HEK293 (cell line): ENCODE data around the gene ADGRF4.
A peak's percentile ranks its signal among the peaks of the same experiment; 100 is the strongest.

Experiments used
- BCL11A ChIP-seq: fragments of 450-650 bp; formaldehyde crosslinking; IDR thresholded peaks from 2 replicates; pipeline ENCODE4 v1.5.1; 2016; ENCODE audit warnings: low read depth, missing biosample characterization, missing genetic modification characterization
- BCL11B ChIP-seq: fragments of 450-650 bp; formaldehyde crosslinking; IDR thresholded peaks from 2 replicates; pipeline ENCODE4 v1.5.1; 2016; ENCODE audit warnings: low read depth, missing biosample characterization, missing genetic modification characterization
- KLF16 ChIP-seq: fragments of 450-650 bp; formaldehyde crosslinking; IDR thresholded peaks from 2 replicates; pipeline ENCODE4 v1.5.1; 2017; ENCODE audit warnings: missing biosample characterization, missing genetic modification characterization
- PRDM1 ChIP-seq: fragments of 450-650 bp; formaldehyde crosslinking; IDR thresholded peaks from 2 replicates; pipeline ENCODE4; 2016; ENCODE audit warnings: missing biosample characterization, missing genetic modification characterization
- SP3 ChIP-seq: fragments of 450-650 bp; formaldehyde crosslinking; IDR thresholded peaks from 2 replicates; pipeline ENCODE4 v1.5.1; 2016; ENCODE audit warnings: missing biosample characterization, missing genetic modification characterization
- SP7 ChIP-seq: fragments of 450-650 bp; formaldehyde crosslinking; IDR thresholded peaks from 2 replicates; pipeline ENCODE4 v1.5.1; 2016; ENCODE audit warnings: missing biosample characterization, missing genetic modification characterization
- TRIM28 ChIP-seq: IDR thresholded peaks from 2 replicates; pipeline ENCODE4 v1.6.1; 2011; ENCODE audit warnings: low read length, control low read depth, borderline replicate concordance
- ZBTB48 ChIP-seq: fragments of 450-650 bp; formaldehyde crosslinking; IDR thresholded peaks from 2 replicates; pipeline ENCODE4 v1.5.1; 2016; ENCODE audit warnings: missing biosample characterization, missing genetic modification characterization
- ZBTB7A ChIP-seq: fragments of 450-650 bp; formaldehyde crosslinking; IDR thresholded peaks from 2 replicates; pipeline ENCODE4 v1.5.1; 2016; ENCODE audit warnings: low read depth, missing biosample characterization, missing genetic modification characterization
- ZBTB8A ChIP-seq: fragments of 450-650 bp; formaldehyde crosslinking; IDR thresholded peaks from 2 replicates; pipeline ENCODE4 v1.5.1; 2016; ENCODE audit warnings: missing biosample characterization, missing genetic modification characterization
- ZNF10 ChIP-seq: fragments of 450-650 bp; formaldehyde crosslinking; IDR thresholded peaks from 2 replicates; pipeline ENCODE4 v1.5.1; 2017; ENCODE audit warnings: missing biosample characterization, missing genetic modification characterization
- ZNF132 ChIP-seq: fragments of 450-650 bp; formaldehyde crosslinking; IDR thresholded peaks from 2 replicates; pipeline ENCODE4 v1.5.1; 2017; ENCODE audit warnings: missing biosample characterization, missing genetic modification characterization, borderline replicate concordance
- ZNF133 ChIP-seq: fragments of 450-650 bp; formaldehyde crosslinking; IDR thresholded peaks from 2 replicates; pipeline ENCODE4 v1.5.1; 2016; ENCODE audit warnings: missing biosample characterization, missing genetic modification characterization
- ZNF146 ChIP-seq: fragments of 450-650 bp; formaldehyde crosslinking; IDR thresholded peaks from 2 replicates; pipeline ENCODE4 v1.5.1; 2016; ENCODE audit warnings: missing biosample characterization, missing genetic modification characterization
- ZNF175 ChIP-seq: fragments of 450-650 bp; formaldehyde crosslinking; IDR thresholded peaks from 2 replicates; pipeline ENCODE4 v1.5.1; 2016; ENCODE audit warnings: missing biosample characterization, missing genetic modification characterization
- ZNF530 ChIP-seq: fragments of 450-650 bp; formaldehyde crosslinking; IDR thresholded peaks from 2 replicates; pipeline ENCODE4 v1.5.1; 2016; ENCODE audit warnings: low read depth, missing biosample characterization, missing genetic modification characterization
- ZNF548 ChIP-seq: fragments of 450-650 bp; formaldehyde crosslinking; IDR thresholded peaks from 2 replicates; pipeline ENCODE4 v1.5.1; 2016; ENCODE audit warnings: missing biosample characterization, missing genetic modification characterization
- ZNF571 ChIP-seq: fragments of 450-650 bp; formaldehyde crosslinking; IDR thresholded peaks from 2 replicates; pipeline ENCODE4 v1.5.0; 2017; ENCODE audit warnings: missing biosample characterization, missing genetic modification characterization
- ZNF747 ChIP-seq: fragments of 450-650 bp; formaldehyde crosslinking; IDR thresholded peaks from 2 replicates; pipeline ENCODE4 v1.5.1; 2016; ENCODE audit warnings: missing biosample characterization, missing genetic modification characterization
- ZNF776 ChIP-seq: fragments of 450-650 bp; formaldehyde crosslinking; IDR thresholded peaks from 2 replicates; pipeline ENCODE4 v1.5.0; 2017; ENCODE audit warnings: missing biosample characterization, missing genetic modification characterization, borderline replicate concordance
- ZNF791 ChIP-seq: fragments of 450-650 bp; formaldehyde crosslinking; IDR thresholded peaks from 2 replicates; pipeline ENCODE4 v1.5.1; 2016; ENCODE audit warnings: missing biosample characterization, missing genetic modification characterization
- ZNF843 ChIP-seq: fragments of 450-650 bp; formaldehyde crosslinking; IDR thresholded peaks from 2 replicates; pipeline ENCODE4 v1.5.1; 2016; ENCODE audit warnings: missing biosample characterization, missing genetic modification characterization
- TF ChIP-seq, protein P1 (sequence below): fragments of 450-650 bp; IDR thresholded peaks from 2 replicates; pipeline ENCODE4 v1.5.1; 2018; ENCODE audit warnings: missing biosample characterization, mild to moderate bottlenecking, missing genetic modification characterization
- TF ChIP-seq, protein P2 (sequence below): fragments of 450-650 bp; formaldehyde crosslinking; IDR thresholded peaks from 2 replicates; pipeline ENCODE4 v1.5.1; 2016; ENCODE audit warnings: missing biosample characterization, missing genetic modification characterization, low read depth
- TF ChIP-seq, protein P3 (sequence below): fragments of 450-650 bp; formaldehyde crosslinking; IDR thresholded peaks from 2 replicates; pipeline ENCODE4 v1.5.1; 2016; ENCODE audit warnings: missing biosample characterization, missing genetic modification characterization
- TF ChIP-seq, protein P4 (sequence below): fragments of 450-650 bp; formaldehyde crosslinking; conservative IDR thresholded peaks from 2 replicates; pipeline ENCODE4 v1.5.1; 2016; ENCODE audit warnings: low read depth, missing biosample characterization, missing genetic modification characterization
- TF ChIP-seq, protein P5 (sequence below): sonication (generic); formaldehyde crosslinking; IDR thresholded peaks from 2 replicates; pipeline ENCODE4 v1.8.1; 2022; ENCODE audit warnings: mild to moderate bottlenecking, moderate library complexity, missing genetic modification reagents
- TF ChIP-seq, protein P6 (sequence below): fragments of 450-650 bp; formaldehyde crosslinking; IDR thresholded peaks from 2 replicates; pipeline ENCODE4 v1.5.1; 2016; ENCODE audit warnings: missing biosample characterization, missing genetic modification characterization

ADGRF4 gene

DNA sequence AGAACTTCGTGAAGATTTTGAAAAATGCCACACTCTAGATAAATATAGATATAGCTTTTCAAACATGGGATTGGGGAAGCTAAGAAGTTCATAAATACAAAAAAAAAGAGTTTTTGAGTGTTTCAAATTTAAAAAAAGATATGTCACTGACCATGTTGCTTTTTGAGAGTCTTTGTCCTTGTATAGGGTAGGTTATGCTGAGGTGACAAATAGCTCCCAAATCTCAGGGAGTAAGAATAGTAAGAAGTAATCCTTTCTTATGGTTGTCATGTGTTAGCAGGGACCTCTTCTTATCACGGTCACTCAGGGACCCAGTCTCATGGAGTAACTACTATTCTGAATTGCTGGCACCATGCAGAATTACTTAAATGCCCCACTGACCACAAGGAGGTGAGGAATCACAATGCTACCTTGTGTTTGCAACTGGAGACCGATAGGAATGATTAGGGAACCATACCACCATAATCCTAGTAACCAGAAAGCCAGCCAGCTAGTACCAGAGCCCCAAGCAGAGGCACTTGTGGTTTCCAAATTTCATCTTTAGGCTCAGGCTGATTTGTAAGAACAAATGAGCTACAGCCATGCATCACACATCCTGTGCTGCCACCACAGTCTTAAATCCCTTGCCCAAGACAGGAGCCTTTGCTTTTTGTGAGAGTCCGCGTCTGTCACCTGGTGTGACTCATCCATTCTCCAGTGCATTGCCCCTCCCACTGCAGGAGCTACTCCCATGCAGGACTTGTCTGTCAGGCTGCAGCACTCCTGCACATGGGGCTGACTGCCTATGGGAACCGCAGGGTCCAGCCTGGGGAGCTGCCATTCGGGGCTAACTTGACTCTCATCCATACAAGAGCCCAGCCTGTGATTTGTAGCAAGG, 42.4 kb upstream of the ADGRF4 start (continued):
- TF ChIP-seq, protein P1, sequence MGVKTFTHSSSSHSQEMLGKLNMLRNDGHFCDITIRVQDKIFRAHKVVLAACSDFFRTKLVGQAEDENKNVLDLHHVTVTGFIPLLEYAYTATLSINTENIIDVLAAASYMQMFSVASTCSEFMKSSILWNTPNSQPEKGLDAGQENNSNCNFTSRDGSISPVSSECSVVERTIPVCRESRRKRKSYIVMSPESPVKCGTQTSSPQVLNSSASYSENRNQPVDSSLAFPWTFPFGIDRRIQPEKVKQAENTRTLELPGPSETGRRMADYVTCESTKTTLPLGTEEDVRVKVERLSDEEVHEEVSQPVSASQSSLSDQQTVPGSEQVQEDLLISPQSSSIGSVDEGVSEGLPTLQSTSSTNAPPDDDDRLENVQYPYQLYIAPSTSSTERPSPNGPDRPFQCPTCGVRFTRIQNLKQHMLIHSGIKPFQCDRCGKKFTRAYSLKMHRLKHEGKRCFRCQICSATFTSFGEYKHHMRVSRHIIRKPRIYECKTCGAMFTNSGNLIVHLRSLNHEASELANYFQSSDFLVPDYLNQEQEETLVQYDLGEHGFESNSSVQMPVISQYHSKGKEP (tag by site-specific recombination) = peak; percentile 97
- TF ChIP-seq ZNF132 (tag by site-specific recombination) = no peak
- no peak for TF ChIP-seq ZNF133 (tag by site-specific recombination)
- peak; percentile 59; the same call in 1 of the 2 replicates for TF ChIP-seq ZBTB48 (tag by site-specific recombination)
- no peak for TF ChIP-seq ZNF776 (tag by site-specific recombination)
- TF ChIP-seq ZNF175 = no peak
- no peak for TF ChIP-seq ZBTB8A
- TF ChIP-seq ZNF747 = no peak
- no peak for TF ChIP-seq ZNF548 (tag by site-specific recombination)
- no peak for TF ChIP-seq ZBTB7A (tag by site-specific recombination)
- TF ChIP-seq BCL11B (tag by site-specific recombination) = no peak
- TF ChIP-seq SP3 (tag by site-specific recombination) = 0 out of 2 replicates have a peak, but pooled peaks have one; percentile 25
- TF ChIP-seq, protein P2, sequence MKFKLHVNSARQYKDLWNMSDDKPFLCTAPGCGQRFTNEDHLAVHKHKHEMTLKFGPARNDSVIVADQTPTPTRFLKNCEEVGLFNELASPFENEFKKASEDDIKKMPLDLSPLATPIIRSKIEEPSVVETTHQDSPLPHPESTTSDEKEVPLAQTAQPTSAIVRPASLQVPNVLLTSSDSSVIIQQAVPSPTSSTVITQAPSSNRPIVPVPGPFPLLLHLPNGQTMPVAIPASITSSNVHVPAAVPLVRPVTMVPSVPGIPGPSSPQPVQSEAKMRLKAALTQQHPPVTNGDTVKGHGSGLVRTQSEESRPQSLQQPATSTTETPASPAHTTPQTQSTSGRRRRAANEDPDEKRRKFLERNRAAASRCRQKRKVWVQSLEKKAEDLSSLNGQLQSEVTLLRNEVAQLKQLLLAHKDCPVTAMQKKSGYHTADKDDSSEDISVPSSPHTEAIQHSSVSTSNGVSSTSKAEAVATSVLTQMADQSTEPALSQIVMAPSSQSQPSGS (tag by site-specific recombination) = no peak
- TF ChIP-seq, protein P3, sequence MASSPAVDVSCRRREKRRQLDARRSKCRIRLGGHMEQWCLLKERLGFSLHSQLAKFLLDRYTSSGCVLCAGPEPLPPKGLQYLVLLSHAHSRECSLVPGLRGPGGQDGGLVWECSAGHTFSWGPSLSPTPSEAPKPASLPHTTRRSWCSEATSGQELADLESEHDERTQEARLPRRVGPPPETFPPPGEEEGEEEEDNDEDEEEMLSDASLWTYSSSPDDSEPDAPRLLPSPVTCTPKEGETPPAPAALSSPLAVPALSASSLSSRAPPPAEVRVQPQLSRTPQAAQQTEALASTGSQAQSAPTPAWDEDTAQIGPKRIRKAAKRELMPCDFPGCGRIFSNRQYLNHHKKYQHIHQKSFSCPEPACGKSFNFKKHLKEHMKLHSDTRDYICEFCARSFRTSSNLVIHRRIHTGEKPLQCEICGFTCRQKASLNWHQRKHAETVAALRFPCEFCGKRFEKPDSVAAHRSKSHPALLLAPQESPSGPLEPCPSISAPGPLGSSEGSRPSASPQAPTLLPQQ (tag by site-specific recombination) = 0 out of 2 replicates have a peak, but pooled peaks have one; percentile 17
- TF ChIP-seq BCL11A (tag by site-specific recombination) = no peak
- TF ChIP-seq PRDM1 (tag by site-specific recombination) = 0 out of 2 replicates have a peak, but pooled peaks have one; percentile 35
- TF ChIP-seq SP7 (tag by site-specific recombination) = no peak
- no peak for TF ChIP-seq ZNF791
- TF ChIP-seq ZNF571 (tag by site-specific recombination) = no peak
- TF ChIP-seq, protein P4, sequence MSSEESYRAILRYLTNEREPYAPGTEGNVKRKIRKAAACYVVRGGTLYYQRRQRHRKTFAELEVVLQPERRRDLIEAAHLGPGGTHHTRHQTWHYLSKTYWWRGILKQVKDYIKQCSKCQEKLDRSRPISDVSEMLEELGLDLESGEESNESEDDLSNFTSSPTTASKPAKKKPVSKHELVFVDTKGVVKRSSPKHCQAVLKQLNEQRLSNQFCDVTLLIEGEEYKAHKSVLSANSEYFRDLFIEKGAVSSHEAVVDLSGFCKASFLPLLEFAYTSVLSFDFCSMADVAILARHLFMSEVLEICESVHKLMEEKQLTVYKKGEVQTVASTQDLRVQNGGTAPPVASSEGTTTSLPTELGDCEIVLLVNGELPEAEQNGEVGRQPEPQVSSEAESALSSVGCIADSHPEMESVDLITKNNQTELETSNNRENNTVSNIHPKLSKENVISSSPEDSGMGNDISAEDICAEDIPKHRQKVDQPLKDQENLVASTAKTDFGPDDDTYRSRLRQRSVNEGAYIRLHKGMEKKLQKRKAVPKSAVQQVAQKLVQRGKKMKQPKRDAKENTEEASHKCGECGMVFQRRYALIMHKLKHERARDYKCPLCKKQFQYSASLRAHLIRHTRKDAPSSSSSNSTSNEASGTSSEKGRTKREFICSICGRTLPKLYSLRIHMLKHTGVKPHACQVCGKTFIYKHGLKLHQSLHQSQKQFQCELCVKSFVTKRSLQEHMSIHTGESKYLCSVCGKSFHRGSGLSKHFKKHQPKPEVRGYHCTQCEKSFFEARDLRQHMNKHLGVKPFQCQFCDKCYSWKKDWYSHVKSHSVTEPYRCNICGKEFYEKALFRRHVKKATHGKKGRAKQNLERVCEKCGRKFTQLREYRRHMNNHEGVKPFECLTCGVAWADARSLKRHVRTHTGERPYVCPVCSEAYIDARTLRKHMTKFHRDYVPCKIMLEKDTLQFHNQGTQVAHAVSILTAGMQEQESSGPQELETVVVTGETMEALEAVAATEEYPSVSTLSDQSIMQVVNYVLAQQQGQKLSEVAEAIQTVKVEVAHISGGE = no peak
- TF ChIP-seq KLF16 (tag by site-specific recombination) = no peak
- no peak for TF ChIP-seq ZNF530 (tag by site-specific recombination)
- no peak for TF ChIP-seq TRIM28
- TF ChIP-seq ZNF146 (tag by site-specific recombination) = no peak
- TF ChIP-seq, protein P5, sequence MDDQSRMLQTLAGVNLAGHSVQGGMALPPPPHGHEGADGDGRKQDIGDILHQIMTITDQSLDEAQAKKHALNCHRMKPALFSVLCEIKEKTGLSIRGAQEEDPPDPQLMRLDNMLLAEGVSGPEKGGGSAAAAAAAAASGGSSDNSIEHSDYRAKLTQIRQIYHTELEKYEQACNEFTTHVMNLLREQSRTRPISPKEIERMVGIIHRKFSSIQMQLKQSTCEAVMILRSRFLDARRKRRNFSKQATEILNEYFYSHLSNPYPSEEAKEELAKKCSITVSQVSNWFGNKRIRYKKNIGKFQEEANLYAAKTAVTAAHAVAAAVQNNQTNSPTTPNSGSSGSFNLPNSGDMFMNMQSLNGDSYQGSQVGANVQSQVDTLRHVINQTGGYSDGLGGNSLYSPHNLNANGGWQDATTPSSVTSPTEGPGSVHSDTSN (CRISPR knock-in tag) = no peak
- TF ChIP-seq, protein P6, sequence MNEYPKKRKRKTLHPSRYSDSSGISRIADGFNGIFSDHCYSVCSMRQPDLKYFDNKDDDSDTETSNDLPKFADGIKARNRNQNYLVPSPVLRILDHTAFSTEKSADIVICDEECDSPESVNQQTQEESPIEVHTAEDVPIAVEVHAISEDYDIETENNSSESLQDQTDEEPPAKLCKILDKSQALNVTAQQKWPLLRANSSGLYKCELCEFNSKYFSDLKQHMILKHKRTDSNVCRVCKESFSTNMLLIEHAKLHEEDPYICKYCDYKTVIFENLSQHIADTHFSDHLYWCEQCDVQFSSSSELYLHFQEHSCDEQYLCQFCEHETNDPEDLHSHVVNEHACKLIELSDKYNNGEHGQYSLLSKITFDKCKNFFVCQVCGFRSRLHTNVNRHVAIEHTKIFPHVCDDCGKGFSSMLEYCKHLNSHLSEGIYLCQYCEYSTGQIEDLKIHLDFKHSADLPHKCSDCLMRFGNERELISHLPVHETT (tag by site-specific recombination) = no peak
- no peak for TF ChIP-seq ZNF10 (tag by site-specific recombination)
- TF ChIP-seq ZNF843 (tag by site-specific recombination) = no peak
